ENCODE measurements around the gene NT5C3B.

The NT5C3B gene

GRCh38 chr17:41781404-41782110, 54.5 kb downstream of the NT5C3B start:
- DNase-seq, result no peak

GRCh38 chr17:41779954-41780353, 56.1 kb downstream of the NT5C3B start:
- DNase-seq, result no peak

- DNase-seq, result peak; percentile 96
These were observed 58.4 kb downstream of the NT5C3B start for GRCh38 chr17:41777574-41778188.

- no peak for DNase-seq
These were observed 58.9 kb downstream of the NT5C3B start for GRCh38 chr17:41777157-41777573.

- peak; percentile 38 for DNase-seq
These were observed 59.7 kb downstream of the NT5C3B start for GRCh38 chr17:41776262-41776900.

GRCh38 chr17:41775394-41776226, 60.4 kb downstream of the NT5C3B start:
- DNase-seq, result no peak

Data from NCI-H2029 (cell line).